ENCODE results near the gene COBL. TPM values are rescaled to one million over a fixed set of nuclear protein-coding genes. Genes with fewer than 3 reads are reported as not detected.

COBL gene
- total RNA-seq, 1 experiment from 2014 or later, result 0.81 TPM

- no peak for DNase-seq (ENCODE audit: low spot score)
Observed at GRCh38 chr7:51124321-51124720, 192.3 kb downstream of the COBL start.

DNA sequence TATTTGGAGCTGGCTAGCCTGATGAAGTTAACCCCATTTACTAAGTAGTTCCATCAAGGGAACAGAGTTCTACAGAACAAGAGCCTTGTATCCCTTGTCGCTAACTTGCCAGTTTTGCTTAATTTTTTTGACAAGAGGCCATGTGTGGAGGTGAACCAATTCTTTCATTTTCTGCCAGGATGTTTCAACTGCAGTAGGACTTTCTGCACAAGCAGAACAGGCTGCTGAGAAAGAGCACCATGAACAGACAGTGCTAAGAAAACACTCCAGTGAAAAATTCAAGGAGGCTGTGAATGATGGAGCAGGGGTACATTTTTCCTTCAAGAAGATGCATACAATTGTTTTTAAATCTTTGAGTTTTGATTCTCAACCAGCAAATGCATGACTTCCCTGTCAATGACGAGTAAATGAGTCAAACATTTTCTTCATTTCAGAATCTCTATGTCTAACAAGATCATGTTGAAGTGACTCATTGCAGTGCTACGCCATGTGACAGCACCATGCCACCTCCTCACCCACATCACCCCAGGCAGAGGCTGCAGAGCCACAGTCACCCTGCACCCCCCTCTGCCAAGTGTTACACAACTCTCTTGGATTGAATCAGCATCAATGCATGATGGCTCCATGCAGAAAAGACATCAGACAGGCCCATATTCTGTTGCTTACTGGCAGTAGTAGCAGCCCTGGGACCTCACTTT, 193.1 kb downstream of the COBL start:
- DNase-seq (ENCODE audit: low spot score), result peak; percentile 98

DNA sequence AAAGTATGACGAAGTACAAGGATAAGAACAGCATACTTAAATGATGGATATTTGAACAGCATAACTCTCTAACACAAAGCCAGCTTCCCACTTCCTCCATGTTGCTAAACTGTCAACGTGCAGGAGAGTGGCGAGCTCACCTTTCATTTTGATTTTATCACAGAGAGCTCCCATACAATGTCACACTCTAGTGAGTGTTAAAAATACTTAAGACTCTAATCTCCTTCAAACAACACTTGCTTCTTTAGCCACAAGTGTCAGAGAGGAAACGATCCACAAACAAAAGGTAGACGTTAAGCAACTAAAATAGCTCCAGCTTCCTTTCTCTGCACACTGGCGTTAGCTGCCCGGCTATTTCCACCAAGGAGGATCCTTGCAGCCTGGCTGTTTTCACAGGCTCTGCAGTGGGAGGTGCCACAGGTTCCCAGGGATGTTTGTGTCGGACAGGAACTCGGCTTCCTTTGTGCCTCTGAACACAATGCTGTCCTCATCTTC, 194.6 kb downstream of the COBL start:
- DNase-seq (ENCODE audit: low spot score), result no peak

DNA sequence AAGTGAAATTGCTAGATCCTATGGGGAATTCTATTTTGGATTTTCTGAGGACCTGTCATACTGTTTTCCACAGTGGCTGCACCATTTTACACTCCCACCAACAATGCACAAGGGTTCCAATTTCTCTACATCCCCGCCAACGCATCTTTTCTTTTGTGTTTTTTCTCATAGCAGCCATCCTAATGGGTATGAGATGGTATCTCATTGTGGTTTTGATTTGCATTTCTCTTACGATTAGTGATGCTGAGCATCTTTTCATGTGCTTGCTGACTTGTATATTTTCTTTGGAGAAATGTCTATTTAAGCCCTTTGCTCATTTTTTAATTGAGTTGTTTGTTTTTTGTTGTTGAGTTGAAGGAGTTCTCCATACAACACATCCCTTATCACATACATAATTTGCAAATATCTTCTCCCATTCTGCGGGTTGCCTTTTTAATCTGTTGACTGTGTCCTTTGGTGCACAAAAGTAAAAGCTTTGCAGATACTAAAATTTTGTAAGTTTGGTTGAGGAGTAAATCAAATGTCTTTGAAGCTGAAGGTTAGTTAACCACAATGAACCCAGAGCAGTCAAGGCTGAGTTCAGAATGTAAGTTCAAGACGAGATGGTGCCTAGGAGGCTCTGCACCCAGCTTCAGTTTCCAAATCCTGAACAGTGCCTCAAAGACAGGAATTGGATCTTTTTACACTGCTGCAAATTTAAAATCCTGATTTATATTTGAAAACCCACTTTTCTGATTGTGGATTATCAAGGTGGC, 195.4 kb downstream of the COBL start:
- no peak for DNase-seq (ENCODE audit: low spot score)

DNA sequence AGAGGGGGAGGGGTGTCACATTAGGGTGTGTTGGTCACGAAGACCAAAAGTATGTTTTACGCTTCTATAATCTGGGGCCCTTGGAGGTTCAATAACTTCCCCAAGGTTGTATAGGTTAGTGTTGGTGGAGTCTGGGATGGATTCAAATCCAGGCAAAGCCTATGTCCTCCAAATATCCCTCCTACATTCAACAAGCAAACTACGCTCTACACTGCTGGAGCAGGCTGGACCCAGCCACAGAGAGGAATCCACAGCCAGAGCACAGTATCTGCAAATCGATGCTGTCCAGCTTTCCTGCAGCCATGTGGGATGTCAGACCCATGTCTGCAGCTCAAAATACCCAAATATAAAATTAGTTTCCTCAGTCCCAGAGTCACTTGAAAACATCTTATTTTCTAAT, 198.0 kb downstream of the COBL start:
- DNase-seq (ENCODE audit: low spot score), result no peak

DNA sequence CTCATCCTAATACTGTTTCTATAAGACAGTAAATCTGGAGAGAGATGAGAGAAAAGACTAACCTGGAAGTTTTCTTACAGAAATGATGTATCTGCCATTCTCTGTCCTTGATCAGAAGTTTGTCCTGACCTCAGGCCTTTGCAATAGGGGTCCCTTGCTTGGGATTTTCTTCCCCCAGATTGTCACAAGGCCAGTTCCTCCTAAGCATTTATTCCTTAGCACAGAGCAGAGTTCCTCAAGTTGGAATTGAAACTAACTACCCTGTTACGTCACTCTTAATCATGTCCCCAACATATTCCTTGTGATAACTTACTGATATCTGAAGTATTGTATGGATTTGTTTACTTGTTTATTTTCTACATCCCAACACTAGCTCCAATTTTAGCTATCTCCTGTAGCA, 202.1 kb downstream of the COBL start:
- no peak for DNase-seq (ENCODE audit: low spot score)

DNA sequence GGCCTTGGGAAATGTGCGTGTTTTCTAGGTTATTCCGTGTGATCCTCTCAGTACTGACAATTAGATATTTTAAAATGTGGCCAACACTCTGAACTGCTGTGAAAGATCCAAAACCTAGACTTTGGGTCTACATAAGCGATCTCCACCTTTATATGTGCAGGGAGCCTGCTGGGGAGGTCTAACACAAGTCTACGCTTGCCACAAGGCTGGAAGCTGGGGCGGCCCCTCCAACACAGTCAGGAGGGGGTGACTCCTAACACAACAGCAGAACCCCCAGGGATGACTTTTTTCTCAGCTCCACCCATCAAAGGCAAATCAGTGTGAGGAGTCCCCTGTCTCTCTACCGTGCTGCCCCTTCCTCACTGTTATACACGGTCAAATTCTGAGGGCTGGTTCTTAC, 202.6 kb downstream of the COBL start:
- DNase-seq (ENCODE audit: low spot score), result no peak

GRCh38 chr7:51113560-51113959, 203.0 kb downstream of the COBL start:
- no peak for DNase-seq (ENCODE audit: low spot score)

DNA sequence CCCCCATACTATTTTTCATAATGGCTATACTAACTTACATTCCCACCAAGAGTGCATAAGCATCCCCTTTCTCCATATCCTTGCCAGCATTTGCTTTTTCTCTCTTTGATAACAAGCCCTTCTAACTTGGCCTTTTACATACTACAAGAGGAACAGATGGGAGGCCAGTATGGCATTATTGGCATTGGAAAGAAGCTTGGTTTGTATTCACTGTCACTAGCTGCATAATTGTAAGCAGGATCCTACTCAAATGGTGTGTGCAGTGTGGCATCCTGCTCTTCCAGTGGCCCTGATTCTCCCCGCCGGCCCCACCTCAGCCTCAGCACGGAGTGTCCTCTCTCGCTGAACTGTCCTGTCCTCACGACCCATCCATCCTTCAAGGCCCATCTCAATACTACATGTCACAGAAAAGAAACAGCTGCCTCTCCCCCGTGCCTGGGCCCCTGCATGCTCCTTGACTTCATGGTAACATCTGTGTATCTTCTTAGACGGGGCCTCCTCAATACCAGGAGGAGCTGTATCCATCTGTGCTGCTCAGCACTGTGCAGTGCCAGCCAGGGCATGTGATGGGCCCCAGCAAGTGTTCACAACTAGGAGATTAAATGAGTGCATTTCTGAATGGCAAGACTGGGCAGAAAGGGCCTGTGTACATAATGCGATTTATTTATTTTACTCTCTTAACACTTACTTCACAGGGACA, 205.2 kb downstream of the COBL start:
- no peak for DNase-seq (ENCODE audit: low spot score)

GRCh38 chr7:51108134-51108533, 208.5 kb downstream of the COBL start:
- DNase-seq (ENCODE audit: low spot score), result no peak

GRCh38 chr7:51104278-51104677, 212.3 kb downstream of the COBL start:
- no peak for DNase-seq (ENCODE audit: low spot score)

- DNase-seq (ENCODE audit: low spot score), result no peak
Observed at GRCh38 chr7:51103718-51104117, 212.9 kb downstream of the COBL start.

GRCh38 chr7:51102828-51103227, 213.8 kb downstream of the COBL start:
- DNase-seq (ENCODE audit: low spot score), result no peak

DNA sequence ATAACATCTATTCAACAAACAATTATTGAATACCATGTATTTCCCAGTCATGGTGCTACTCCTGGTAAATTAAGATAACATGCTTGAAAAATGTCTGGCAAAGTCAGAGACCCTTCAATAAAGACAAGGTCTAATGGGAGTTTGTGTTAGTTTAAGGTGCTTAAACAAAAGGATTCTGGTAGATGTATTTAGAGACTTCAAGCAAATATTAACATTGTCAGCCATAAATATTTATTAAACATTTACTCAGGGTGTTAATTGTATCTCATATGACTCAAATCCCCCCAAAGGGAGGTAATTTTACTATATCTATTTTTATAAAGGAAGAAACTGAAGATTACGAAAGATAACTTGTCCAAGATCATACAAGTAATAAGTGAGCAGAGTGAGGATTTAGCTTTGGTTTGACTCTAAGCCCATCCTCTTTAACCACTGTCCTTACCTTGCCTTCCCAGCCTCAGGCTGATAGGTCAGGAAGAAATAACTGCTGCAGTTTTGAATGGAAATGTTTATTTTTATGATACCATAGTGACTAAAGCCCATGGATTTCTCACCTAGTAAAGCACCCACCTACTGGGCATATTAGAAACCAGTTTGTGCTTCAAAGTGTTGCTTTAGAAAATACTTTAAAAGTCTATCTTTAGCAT, 215.4 kb downstream of the COBL start:
- DNase-seq (ENCODE audit: low spot score), result no peak

DNA sequence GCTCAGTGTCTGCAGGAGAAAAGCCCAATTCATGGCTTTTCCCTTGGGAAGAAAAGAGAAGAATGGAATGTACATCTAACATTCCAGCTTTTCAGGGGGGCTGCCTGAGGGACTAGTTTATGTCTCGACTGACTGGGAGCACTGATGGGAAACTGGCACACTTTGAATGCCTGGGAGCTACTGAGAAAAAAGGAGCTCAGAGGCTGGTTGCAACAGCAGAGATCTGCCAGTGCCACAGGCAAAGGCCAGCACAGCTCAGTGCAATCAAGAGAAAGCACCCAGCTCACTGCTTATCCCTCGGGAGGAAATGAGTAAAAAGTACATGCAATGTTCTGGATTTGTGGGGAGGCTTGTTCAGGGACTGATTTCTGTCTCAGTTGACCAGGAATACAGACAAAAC, 226.2 kb downstream of the COBL start:
- no peak for DNase-seq (ENCODE audit: low spot score)

DNA sequence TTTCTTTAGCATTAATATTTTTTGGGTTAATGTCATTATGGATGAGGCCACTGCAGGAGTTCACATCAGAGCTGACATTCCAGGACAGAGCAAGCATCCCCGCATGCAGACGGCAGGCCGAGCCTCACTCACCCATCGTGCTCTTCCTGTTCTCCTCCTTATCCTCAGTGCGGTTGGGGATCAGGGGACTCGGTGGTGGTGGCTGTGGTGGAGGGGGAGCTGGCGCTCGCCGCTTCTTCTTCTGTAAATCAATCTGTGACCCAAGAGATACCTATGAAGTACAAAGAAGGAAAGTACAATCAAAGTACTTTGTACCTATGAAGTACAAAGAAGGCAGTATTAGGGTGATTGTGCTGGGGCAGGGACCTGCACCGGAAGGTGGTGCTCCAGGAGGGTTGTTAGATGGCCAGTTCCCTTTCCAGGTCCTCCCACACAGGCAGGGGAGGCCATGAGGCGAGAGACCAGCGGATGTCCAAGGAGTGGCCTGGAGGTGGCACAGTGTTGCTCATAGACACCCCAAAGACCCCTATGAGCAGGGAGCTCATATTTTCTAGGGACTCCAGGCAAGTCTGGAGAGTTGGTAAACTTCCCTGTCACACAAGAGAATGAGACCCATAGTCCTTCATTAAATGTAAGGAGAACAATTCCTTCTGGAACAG, 231.4 kb downstream of the COBL start:
- DNase-seq (ENCODE audit: low spot score), result no peak

DNA sequence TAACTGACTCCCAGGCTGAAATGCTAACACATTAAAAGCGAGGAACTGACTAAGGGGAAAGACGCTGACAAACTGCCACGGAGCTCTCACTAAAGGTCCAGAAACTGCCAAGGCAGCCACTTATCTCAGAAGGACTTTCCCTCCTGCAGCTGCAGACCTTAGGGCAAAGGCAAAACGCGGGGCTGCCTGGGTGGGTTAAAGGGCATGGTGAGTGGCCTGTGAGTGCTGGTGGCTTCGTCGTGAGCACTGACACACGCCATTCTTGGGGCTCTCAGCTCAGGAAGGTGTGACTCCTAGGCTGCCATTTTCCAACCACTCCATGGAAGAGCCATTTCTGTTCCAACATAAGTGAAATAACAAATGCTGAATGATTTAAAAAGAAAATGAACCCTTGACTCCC, 232.5 kb downstream of the COBL start:
- DNase-seq (ENCODE audit: low spot score), result no peak

- DNase-seq (ENCODE audit: low spot score), result no peak
Observed at GRCh38 chr7:51082940-51083533, 233.6 kb downstream of the COBL start.

DNA sequence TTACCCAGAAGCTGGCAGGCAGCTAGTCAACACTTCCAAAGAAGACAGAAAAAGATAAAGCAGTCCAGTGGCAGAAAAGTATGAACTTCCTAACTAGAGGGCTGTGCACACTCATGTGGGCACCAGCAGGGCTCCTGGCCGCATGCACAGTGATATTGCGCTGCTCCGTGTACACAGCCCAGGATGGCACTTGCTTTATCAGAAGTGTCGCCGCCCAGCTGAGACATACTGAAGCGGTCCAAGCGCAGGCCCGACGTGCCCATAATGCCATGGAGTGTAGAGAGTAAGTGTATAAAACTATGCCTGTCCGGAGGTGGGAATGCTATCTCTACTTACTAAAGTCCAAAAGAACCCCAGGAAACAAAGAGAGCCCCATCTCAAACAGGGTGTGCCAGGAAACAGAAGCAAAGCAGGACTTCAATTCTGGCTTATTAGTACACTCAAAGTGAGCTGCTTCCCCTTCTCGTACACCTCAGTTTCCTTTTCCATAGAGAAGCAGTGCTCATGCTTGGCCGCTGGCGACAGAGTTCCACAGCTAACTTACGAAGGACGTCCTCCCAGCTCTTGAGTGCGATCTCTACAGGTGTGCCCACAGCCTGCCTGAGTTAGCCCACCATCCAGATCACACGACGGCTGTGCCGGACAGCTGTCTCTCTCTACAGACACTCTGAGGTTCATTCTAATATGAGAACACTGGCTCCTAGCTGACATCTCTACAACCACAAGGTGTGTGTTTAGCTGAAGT, 234.3 kb downstream of the COBL start:
- DNase-seq (ENCODE audit: low spot score), result no peak

DNA sequence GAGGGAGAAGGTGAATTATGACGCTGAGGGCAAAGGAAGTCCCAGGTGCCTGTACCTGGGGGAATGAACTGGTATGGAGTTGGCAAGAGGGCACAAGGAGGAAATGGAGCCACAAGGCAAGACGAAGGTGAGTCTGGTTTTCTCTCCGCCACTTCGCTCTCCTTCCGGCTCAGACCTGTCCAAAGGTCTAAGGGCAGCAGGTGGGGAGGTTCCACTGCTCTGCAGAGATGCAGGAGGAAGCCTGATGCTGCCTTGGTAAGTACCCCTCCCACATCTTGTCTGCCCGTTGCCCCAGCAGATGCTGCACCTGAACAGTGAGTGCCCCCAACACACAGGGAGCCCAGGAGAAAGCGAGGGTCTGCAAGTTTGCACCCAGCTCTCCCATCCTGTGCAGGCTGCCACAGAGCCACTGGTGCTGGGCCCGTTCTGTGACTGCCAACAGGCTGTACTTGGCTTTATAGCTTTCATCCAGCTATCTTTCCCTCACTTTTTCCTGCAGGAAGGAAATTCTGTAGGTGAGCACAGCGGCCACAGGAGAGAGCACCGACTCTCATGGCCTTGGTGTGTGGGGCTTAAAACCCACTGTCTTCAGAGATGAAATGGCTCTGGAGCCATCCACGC, 235.2 kb downstream of the COBL start:
- no peak for DNase-seq (ENCODE audit: low spot score)

Measured in H4 (cell line).